ENCODE data around the gene LRP1.

Gene LRP1

DNA sequence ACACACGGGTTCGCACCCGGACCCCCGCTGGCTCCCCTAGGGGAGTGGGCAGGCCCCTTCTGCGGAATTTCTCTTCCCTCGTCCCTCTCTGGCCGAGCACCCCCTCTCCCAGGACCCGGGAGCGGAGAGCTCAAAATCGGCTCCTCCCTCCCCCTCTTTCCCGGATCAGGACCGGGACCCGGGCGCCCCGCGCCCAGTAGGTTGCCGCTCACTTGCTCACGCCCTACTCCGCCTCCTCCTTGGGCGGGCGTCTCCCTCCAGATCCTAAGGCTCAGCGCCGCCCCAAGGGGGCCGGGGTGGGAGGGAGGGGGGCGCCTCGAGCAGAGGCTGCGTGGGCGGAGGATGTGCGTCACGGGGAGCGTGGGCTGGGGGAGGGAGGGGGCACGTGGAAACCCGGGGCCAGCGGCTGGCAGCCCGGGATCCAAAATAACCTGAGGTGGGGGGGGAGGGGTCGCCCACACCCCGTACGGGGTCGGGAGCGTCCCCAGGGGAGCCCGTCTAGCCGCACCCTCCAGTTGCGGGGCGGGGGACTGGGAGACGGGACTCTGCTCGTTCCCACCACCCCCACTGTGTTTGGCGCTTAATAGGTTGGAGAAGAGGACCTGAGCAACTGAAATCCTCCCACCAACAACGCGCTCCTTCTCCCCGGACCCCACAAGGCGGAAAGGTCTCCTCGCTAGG is 41.1 kb upstream of the LRP1 start:
- H3K4me3 ChIP-seq (replicated peaks; ENCODE audit: low read depth, low read length): peak overlapping the region; percentile 73
- TF ChIP-seq, protein P1, sequence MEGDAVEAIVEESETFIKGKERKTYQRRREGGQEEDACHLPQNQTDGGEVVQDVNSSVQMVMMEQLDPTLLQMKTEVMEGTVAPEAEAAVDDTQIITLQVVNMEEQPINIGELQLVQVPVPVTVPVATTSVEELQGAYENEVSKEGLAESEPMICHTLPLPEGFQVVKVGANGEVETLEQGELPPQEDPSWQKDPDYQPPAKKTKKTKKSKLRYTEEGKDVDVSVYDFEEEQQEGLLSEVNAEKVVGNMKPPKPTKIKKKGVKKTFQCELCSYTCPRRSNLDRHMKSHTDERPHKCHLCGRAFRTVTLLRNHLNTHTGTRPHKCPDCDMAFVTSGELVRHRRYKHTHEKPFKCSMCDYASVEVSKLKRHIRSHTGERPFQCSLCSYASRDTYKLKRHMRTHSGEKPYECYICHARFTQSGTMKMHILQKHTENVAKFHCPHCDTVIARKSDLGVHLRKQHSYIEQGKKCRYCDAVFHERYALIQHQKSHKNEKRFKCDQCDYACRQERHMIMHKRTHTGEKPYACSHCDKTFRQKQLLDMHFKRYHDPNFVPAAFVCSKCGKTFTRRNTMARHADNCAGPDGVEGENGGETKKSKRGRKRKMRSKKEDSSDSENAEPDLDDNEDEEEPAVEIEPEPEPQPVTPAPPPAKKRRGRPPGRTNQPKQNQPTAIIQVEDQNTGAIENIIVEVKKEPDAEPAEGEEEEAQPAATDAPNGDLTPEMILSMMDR (IDR thresholded peaks at IDR 0.05; ENCODE audit: low read depth, low read length, missing control alignments): no peak
- DNase-seq (ENCODE audit: extremely low read depth, low read depth): no peak

DNA sequence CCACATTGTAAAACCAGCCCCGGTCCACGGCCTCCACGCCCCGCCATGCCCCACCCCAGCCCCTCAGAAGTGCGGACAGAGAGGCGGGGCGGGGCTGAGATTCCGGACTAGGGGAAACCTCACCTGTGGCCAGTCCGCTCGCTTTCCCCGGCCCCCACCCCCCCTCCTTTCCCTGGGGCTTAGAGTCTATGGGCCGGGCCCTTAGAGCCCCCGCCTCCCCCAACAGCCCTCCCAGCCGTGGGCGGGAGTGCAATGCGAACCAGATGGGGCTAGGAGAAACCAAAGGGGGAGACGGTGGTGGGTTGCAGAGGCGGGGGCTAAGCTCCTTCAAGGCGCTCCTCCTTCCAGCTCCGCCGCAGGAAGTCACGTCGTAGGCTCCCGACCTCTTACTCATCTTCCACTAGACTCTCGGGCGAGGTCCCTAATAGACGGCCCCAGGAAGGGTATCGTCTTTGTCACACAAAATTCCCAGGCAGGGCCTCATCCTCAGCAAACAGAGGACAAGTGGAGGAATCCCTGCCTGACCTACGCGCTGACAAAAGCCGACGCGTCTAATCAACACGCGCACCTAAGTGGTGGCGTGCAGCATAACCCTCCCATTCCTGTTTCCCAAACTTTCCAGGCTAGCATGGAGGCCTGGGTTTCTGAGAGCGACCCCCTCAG is 40.5 kb upstream of the LRP1 start:
- peak; percentile 94 for DNase-seq (ENCODE audit: extremely low read depth, low read depth)
- TF ChIP-seq, protein P1 (IDR thresholded peaks at IDR 0.05; ENCODE audit: low read depth, low read length, missing control alignments): no peak
- peak overlapping the region; percentile 73 for H3K4me3 ChIP-seq (replicated peaks; ENCODE audit: low read depth, low read length)

DNA sequence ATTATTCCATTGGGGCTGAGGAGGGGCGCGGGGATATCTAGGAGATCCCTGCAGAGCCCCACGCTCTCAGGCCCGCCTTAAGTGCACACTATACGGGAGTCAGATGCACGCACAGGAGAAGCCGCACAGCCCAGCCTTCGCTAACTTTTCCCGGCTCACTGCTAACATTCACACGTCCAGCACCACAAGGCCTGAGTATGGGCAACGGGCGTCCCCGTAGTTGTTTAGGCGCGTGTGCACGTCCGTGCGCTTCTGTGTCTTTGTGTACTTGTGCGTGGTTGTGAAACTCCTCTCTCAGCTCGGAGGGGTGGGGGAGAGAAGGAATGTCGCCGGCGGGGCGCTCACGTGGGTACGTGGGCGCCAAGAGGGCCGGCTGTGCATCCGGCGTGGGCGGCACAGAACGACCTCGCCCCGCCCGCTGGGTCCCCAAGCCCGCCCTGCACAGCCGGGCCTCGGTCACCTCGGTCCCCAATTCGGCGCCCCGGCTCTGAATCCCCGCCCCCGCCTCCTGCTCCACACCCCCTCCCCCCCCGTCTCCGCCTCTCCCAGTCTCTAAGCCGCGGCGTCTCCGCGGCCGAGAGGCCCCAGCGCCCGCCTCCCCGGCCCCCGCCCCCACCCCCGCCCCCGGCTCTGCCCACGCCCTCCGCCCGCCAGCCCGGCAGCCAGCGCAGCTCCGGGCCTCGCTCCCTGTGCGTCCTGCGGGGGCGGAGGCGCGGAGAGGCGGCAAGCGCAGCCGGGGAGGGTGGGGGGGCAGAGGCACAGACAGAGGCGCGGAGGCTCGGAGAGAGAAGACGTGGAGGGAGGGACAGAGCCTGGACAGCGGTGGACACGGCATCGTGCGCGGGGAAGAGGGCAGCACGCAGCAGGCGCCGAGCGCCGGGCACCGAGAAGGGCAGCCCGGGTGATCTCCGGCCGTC is 39.7 kb upstream of the LRP1 start, which contains the start of gene NAB2:
TSS of gene NAB2 (plus strand) at position 761 of the 917 bp plus-strand sequence. CDS start 158 bp downstream, outside the sequence.
- TF ChIP-seq, protein P1 (IDR thresholded peaks at IDR 0.05; ENCODE audit: low read depth, low read length, missing control alignments): no peak
- peak; percentile 86 for DNase-seq (ENCODE audit: extremely low read depth, low read depth)
- peak within 1 kb of the TSS; percentile 95 for H3K4me3 ChIP-seq (replicated peaks; ENCODE audit: low read depth, low read length)

DNA sequence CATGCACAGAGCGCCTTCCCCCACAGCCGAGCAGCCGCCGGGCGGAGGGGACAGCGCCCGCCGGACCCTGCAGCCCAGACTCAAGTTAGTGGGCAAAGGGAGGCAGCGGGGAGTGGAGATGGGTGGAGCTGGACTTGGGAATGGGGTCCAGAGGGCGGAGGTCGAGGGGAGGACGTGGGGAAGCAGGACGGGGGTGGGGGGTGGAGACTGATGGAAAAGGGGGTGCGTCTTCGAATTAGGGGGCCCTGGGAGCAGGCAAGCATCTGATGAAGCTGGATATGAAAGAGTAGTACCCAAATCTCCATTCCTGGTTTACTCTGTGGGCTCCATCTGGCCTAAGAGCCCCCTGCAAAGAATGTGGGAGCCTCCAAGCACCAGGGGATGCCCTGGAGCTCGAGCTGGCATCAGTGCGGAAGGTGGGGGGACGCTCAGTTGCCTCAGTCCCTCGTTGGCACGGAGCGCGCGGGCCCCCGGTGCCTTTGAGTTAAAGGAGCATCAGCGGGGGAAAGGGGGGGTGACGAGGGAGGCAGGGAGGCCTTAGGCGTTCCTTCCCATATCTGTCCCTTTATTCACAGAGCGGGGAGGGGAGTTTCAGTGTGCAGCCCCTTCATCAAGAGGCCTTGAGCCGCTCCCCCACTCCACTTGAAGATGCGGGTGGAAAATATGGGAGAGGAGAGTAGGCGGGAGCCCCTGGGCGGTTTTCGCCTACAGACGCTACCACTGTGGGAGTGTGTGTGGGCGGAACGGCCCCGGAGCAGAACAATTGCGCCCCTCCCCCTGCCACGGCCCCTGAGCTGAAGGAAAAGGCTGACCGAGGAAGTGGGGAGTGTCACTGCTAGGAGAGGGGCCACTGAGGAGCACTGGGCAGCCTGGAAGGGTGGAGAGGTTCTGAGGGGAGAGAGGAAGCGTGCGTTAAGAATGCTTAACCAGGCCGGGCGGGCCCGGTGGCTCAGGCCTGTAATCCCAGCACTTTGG is 38.7 kb upstream of the LRP1 start:
- no peak for DNase-seq (ENCODE audit: extremely low read depth, low read depth)
- H3K4me3 ChIP-seq (replicated peaks; ENCODE audit: low read depth, low read length): peak overlapping the region; percentile 95
- TF ChIP-seq, protein P1 (IDR thresholded peaks at IDR 0.05; ENCODE audit: low read depth, low read length, missing control alignments): no peak

DNA sequence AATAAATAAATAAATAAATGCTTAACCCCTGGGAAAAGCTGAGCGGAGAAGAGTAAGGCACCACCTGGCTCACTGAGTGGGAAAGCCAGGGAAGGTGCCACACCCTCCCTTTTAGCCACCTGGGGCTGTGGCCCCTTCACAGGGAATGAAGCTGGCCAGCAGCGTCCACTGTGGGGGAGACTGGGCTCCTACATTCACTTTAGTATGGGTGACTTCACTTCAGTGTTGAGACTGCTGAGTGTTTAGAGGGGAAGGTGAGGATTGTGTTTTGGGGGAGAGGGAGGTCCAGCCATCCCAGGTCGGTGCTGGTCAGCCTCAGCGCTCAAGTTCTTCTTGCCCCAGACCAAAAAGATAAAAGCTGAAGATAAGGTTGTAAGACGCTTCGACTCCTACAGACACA is 37.8 kb upstream of the LRP1 start:
- DNase-seq (ENCODE audit: extremely low read depth, low read depth): no peak
- peak overlapping the region; percentile 95 for H3K4me3 ChIP-seq (replicated peaks; ENCODE audit: low read depth, low read length)
- TF ChIP-seq, protein P1 (IDR thresholded peaks at IDR 0.05; ENCODE audit: low read depth, low read length, missing control alignments): no peak
